Ramos (cell line): ENCODE data around the gene SYNGR1.

Source experiments
- in situ Hi-C: fragments of 300-500 bp; cut with MboI; formaldehyde crosslinking; loops from one replicate; pipeline ENCODE4 v1.14.3; 2022; ENCODE audit warnings: low sequenced_read_pairs; ENCODE audit not compliant: unreplicated experiment

SYNGR1 gene, protein sequence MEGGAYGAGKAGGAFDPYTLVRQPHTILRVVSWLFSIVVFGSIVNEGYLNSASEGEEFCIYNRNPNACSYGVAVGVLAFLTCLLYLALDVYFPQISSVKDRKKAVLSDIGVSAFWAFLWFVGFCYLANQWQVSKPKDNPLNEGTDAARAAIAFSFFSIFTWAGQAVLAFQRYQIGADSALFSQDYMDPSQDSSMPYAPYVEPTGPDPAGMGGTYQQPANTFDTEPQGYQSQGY

DNA sequence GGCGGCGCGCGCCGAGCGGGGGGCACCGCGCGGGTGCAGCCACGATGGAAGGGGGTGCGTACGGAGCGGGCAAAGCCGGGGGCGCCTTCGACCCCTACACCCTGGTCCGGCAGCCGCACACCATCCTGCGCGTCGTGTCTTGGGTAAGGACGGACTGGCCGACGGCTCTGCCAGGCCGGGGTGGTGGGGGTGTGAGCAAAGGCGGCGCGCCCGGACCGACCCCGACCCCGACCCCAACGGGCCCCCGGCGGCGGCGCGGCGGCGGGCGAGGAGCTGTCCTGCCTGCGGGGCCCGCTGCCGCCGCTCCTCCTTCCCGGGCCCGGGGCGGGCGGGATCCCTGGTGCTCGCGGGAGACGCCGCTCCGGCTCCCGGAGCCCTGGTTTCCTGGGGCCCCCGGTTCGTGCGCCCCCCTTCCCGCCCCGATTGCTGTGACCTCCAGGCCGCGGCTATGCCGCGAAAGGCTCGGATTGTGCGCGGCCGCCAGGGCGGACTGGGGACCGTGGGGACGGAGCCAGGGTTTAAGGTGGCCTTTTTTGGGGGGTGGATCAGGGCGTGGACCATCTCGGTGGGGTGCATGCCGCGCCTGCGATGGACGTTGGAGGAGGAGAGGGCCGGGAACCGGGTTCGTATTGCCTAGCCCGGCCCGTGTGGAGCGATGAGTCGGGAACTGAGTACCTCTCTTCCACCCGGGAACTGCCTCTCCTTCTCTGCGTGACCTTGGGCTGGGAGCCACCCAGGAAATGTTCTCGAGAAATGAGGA is at the start of gene SYNGR1:
SYNGR1 (plus strand) TSS at position 25 of the 760 bp plus-strand sequence; CDS start at position 45, 20 bp downstream.
- in situ Hi-C loops, result no loop called here

GRCh38 chr22:39300186-39300830 is 49.5 kb upstream of the SYNGR1 start:
- in situ Hi-C loops, result no loop called here

DNA sequence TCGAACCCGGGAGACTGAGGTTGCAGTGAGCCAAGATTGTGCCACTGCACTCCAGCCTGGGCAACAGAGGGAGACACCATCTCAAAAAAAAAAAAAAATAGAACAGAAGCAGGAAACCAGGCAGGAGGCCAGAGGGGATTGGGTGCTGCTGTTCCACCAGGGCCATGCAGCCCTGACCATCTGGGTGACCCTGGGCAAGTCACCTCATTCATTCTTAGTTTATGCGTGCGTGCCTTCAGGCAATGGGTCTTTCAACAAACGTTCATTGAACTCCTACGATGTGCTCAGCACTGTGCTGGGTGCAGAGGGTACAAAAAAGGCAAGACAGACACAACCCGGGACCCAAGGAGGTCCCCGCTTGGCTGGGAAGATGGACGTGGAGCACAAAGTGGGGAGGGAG is 48.7 kb upstream of the SYNGR1 start:
- in situ Hi-C loops, result no loop called here

- in situ Hi-C loops, result no loop called here
Observed at GRCh38 chr22:39301926-39302325, 47.9 kb upstream of the SYNGR1 start.

- in situ Hi-C loops, result no loop called here
Observed at GRCh38 chr22:39302431-39302960, 47.3 kb upstream of the SYNGR1 start.

DNA sequence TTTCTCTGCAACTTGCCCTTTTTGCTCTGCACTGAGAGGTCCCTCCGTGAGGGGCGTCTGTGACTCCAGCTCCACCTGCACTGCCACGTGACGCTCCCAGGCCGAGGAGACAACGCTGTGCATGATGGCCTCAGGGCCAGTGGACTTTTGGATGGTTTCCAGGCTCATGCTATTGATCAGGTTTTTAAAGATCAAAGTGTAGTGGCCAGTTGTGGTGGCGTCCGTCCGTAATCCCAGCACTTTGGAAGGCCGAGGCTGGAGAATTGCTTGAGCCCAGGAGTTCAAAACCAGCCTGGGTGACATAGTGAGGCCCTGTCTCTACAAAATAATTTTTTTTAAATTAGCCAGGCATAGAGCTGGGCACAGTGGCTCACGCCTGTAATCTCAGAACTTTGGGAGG is 46.4 kb upstream of the SYNGR1 start:
- in situ Hi-C loops, result no loop called here

DNA sequence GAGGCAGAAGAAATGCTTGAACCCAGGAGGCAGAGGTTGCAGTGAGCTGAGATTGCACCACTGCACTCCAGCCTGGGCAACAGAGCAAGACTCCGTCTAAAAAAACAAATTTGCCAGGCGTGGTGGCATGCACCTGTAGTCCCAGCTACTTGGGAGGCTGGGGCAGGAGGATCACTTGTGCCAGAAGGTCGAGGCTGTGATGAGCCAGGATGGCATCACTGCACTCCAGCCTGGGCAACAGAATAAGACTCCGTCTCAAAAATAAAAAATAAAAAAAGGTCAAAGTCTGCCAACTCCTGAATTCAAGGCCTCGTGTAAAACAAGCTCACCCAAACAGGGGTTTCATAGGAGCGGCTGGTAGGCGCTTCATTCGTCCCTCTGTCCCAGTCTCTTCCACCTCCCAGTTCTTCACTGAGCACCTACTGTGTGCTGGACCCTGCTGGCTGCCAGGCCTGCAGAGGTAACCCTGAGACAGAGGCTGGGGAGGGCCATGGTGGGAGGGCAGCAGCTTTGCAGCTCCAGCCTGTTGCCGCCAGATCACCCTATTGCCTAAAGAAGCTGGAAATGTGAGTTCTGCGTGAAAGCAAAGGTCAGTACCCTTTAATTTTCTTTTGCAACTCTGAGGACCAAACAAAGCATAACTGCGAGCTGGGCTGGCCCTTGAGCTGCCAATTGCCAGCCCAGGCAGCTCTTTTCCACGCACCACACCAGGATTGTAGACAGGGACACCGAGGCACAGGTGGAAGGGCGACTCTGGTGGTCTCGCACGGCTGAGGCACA is 45.7 kb upstream of the SYNGR1 start:
- in situ Hi-C loops, result no loop called here

DNA sequence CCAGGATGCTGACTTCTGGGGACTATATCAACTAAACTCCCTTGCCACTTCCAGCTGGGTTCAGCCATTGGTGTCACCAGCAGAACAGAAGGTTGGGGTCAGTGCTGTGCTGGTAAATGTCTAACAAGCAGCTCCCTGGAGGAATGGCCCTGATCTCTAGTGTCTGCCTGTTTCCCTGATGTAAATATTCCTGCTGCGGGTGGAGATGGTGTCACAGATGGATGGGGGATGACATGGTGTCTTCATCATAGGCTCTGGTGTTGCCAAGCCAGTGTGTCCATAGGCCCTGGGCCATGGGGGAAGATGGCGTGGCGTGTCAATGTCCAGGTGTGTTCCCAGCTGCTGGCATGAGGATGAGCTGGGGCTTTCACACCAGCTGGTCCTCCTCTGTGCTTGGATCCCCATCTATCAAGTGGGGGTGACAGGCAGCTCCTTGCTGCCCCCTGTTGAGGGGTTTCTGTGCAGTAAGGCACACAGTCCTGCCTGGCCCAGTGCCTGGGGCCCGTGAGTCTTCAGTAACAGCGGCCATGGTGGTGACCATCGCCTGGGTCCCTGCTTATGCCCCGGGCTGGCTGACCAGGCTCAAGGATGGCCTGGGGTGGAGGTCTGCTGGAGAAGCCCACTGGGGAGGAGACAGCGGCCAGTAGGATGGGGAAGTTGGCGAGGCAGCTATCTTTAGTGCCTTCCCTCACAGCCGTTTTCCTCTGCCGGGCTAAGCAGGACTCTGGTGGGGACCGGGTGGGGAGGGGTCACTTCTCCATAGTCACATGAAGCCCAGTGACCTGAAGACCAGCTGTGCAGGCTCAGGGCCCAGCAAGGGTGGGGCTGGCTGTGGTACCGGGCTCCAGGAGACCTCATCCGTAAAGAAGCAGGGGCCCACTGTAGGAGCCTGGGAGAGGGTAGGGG is 43.1 kb upstream of the SYNGR1 start:
- in situ Hi-C loops, result no loop called here

DNA sequence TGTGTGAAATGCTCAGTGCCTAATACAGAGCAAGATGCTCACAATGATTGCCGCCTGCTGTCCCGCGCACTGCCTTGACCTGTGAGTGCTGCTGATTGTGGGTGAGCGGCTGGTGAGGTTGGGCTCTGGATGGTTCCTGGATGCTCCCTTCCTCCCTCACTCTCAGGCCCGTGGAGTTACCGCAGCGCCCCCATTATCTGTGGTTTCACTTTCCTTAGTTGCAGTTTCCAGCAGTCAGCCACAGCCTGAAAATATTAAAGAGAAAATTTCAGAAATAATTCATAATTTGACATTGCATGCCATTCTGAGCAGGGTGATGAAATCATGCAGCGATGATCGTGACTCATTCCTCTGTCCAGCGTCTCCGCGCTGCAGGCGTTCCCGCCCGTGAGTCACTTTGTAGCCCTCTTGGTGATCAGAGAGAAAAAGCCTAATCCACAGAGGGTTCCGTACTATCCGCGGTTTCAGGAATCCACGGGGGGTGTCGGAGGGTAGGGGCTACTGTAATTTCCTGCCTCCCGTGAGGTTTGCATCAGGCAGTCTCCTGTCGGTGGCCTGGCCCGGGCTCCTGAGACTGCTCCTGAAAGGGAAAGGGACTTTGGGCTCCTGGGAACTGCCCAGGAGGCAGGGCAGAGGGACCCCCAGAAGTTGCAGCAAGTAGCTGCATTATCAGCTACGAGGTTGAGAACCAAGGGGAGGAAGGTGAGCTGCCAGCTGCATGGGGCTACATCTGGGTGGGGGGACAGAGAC is 41.0 kb upstream of the SYNGR1 start:
- in situ Hi-C loops, result no loop called here

GRCh38 chr22:39309364-39309861 is 40.4 kb upstream of the SYNGR1 start:
- in situ Hi-C loops, result no loop called here

- in situ Hi-C loops, result loop anchor here (5.0 kb wide), 1 partner anchor 138 kb away; no protein-coding TSS in a partner anchor
Observed at GRCh38 chr22:39309881-39310714, 39.7 kb upstream of the SYNGR1 start.

DNA sequence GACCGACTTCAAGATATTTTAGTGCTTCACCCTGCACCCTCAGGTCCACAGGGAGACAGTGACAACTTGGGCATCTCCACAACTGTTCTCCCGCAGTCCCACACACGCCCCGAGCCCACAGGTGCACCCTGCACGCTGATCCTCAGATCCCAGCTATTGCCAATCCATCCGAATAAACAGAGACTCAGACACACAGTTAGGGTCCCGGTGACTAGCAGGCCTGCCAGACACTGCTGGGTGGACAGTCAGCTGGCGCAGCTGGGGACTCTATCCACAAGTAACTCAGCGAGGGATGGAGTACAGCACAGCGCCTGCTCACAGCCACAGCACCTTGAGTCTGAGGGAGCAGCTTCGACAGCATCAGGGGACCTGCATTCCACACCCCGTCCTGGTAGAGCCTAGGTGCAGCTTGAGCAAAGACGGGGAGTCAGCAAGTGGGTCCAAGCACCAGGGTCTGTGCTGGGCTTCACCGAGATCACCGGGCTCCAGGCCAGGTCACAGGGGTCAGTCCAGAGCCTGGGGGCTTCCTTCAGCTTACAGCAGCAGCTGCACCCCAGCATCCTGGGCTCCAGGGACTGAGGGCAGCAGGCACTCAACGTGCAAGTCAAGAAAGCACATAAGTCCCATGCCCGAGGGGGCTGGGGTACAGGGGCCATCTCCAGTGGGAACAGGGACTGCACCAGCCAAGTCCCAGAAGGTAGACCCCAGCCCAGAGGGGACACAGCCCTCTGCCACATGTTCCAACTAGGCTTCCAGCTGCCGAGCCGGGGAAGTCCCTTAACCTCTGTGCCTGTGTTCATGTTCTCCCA is 38.0 kb upstream of the SYNGR1 start:
- in situ Hi-C loops, result loop anchor here (5.0 kb wide), 1 partner anchor 139 kb away; no protein-coding TSS in a partner anchor

GRCh38 chr22:39312410-39312809 is 37.4 kb upstream of the SYNGR1 start:
- in situ Hi-C loops, result loop anchor here (5.0 kb wide), 1 partner anchor 140 kb away; no protein-coding TSS in a partner anchor

DNA sequence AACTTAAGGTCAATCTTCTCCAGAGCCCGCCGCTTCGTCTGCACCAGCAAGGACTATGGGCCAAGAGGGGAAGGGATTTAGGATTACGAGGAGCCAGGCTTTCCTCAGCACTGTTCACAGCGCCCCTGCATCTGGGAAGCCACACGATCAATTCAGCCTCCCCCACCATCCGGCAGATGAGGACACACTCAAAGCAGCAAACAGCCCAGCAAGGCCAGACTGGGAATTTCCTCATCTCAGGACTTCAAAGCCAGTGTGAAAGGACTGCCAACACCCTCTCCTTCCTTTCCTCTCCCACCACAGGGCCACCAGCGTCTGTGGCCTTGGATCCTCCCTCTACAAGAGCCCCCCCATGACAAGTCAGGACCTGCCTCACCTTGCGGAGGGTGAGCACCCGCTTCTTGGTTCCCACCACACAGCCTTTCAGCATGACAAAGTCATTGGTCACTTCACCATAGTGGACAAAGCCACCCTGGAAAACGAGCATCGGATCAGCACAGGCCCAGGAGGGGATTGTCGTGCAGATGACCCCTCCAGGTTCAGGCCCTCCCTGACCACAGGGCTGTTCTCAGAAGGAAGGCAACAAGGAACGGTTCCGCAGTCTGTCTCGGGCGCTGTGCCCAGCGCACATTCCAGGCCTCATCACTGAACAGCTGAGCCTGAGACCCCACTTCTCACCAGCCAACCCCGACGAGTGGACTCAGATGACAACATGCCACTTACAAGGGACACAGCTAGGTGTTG is 36.4 kb upstream of the SYNGR1 start:
- in situ Hi-C loops, result loop anchor here (5.0 kb wide), 1 partner anchor 141 kb away; no protein-coding TSS in a partner anchor

DNA sequence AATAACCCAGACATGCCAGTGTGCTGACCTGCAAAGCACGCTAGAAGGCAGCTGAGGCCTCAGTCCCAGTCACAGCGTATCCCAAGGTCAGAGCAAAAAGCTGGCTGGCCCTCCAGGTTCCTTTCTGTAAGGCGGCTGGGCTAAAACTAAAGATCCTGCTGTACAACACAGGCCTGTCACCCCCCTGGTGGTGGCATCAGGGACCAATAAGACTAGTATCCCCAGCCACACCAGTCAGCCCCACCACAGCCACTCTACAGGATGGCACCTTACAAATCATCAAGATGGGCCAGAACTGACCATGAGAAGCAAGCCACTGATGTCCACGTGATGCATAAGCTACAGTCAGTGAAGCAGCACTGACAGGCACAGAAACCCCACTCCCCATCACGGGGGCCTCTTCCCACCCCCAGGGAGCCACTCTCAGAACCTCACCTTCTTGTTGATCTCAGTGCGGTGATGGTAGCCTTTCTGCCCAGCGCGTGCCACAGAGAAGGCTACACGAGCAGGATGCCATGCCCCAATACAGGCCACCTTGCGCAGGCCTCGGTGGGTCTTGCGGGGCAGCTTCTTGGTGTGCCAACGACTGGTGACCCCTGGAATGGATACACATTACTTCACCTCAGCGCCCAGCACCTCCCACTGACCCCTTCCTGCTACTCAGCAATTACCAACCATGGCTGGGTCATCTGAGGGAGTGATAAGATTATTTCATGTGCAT is 35.4 kb upstream of the SYNGR1 start:
- in situ Hi-C loops, result loop anchor here (5.0 kb wide), 1 partner anchor 142 kb away; no protein-coding TSS in a partner anchor
